Omental fat pad (tissue), 4 donors: Measurements from ENCODE around the gene ARL15. TPM values are rescaled to one million over a fixed set of nuclear protein-coding genes. Genes with fewer than 3 reads are reported as not detected.

Source experiments
- ATAC-seq: fragments of 150-250 bp; one replicate; pipeline ENCODE4 v1.9.1; 2016; ENCODE audit warnings: mild to moderate bottlenecking, moderate library complexity; ENCODE audit not compliant: low FRiP score
- DNase-seq: peaks from one replicate; pipeline ENCODE4 v3.0.0-alpha.2; 2019; ENCODE audit warnings: low spot score
- CTCF ChIP-seq, 3 donors: fragments of 450-650 bp; IDR thresholded peaks; one replicate each; pipeline ENCODE4 v1.5.1; 2016 to 2017; ENCODE audit warnings: antibody characterized with exemption in 3 of 3, mild to moderate bottlenecking in 3 of 3, moderate library complexity in 2 of 3
- total RNA-seq, 4 donors: library from RNA; depleted of rRNA; stranded (reverse); fragments of >200 nt; gene quantifications; one replicate each; pipeline ENCODE4 v1.1.0, GENCODE V29; 2016

Gene ARL15
- total RNA-seq, 4 donors from 2014 or later: 18.9 to 39.2 (median 29.9) TPM

GRCh38 chr5:54288568-54289217, 21.7 kb downstream of the ARL15 start:
- DNase-seq (no peak), ATAC-seq (no peak)
- no peak for TF ChIP-seq CTCF (IDR thresholded peaks at IDR 0.05)

DNA sequence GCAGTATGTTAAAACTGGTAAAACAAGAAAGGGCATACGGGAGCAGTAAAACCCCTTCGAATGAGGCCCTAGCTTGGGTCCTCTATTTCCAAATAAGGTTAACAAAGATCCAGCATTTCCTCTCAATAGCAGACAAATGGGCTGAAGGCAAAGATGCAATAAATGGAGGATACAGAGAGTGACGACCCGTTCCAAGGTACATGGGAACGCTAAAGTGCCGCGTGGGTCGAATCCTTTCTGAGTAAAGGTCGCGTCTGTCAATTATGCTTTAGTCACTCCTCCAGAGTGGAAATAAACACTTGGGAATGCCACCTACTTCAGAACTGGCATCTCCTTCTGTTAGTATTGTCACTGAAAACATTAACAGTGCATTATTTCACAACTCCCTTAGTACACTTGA, 24.7 kb downstream of the ARL15 start:
- ATAC-seq: no peak
- no peak for TF ChIP-seq CTCF (IDR thresholded peaks at IDR 0.05)
- no peak for DNase-seq

- ATAC-seq: no peak
- no peak for DNase-seq
- no peak for TF ChIP-seq CTCF (IDR thresholded peaks at IDR 0.05)
These were observed 25.8 kb downstream of the ARL15 start for GRCh38 chr5:54284586-54284985.

GRCh38 chr5:54282876-54283275, 27.5 kb downstream of the ARL15 start:
- no peak for TF ChIP-seq CTCF (IDR thresholded peaks at IDR 0.05)
- DNase-seq (no peak), ATAC-seq (no peak)

DNA sequence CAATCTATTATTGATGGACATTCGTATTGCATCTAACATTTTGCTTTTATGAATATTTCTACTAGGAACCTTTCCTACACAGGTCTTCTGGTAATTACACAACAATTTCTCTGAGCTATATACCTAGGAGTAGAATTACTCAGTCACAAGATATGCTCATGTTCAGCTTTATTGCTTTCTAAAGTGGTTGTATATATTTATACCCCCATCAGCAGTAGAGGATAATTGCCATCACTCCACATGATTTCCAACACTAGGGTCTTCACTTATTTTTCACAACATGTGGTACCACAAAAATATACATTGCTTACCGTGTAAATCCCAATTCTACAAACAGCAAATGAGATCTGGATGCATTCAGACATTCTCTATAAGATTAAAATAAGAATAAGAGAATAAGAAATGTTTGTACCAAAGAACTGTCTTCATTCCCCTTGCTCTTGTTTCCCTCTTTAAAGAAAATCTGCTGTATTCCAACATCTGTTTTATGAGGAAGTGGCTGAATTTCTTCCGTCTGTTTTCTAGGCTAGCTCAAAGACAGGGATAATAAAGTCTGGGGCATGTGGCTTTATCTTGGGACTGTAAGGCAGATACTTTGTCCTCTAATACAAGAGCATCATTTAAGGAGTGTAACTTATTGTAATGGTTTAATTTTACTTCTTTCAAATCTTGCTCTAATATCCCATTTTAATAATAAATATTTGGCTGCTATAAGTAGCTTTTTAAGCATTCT, 28.2 kb downstream of the ARL15 start:
- DNase-seq (no peak), ATAC-seq (no peak)
- TF ChIP-seq CTCF (IDR thresholded peaks at IDR 0.05): no peak

GRCh38 chr5:54279960-54280359, 30.4 kb downstream of the ARL15 start:
- TF ChIP-seq CTCF (IDR thresholded peaks at IDR 0.05): no peak
- ATAC-seq: no peak

More at GRCh38 chr5:54279960-54280359, 30.4 kb downstream of the ARL15 start:
- no peak for DNase-seq
